BJ (cell line): Measurements from ENCODE around the gene SPRED3. TPM values are rescaled to one million over a fixed set of nuclear protein-coding genes. Genes with fewer than 3 reads are reported as not detected.
"Not testable (repeated sequence)": the region's sequence is repeated elsewhere in the genome, so short reads cannot be mapped to it uniquely, and the experiment has no call there.

Experiments used
- CTCF ChIA-PET: fragments of 350-600 bp; formaldehyde crosslinking; extraction: SDS; loops from one replicate; lab custom pipeline; 2021; ENCODE audit warnings: antibody characterized with exemption, inconsistent platforms; lab: Yijun Ruan, JAX
- POLR2A ChIA-PET: fragments of 300-600 bp; sonication (Branson Sonifier 250); formaldehyde crosslinking; extraction: SDS; loops from one replicate; lab custom pipeline; 2021; ENCODE audit warnings: antibody characterized with exemption; lab: Charles Lee
- DNase-seq: peaks from one replicate; pipeline ENCODE4 v3.0.0-alpha.2; 2011; ENCODE audit warnings: low read depth
- H3K27me3 ChIP-seq: 2 replicates; pipeline ENCODE4 v1.6.0; 2011; ENCODE audit warnings: low read length; ENCODE audit not compliant: control insufficient read depth, insufficient read depth
- H3K36me3 ChIP-seq: 2 replicates; pipeline ENCODE4 v1.5.1; 2011; ENCODE audit warnings: low read length; ENCODE audit not compliant: control insufficient read depth, insufficient read depth
- H3K4me3 ChIP-seq: 2 replicates; pipeline ENCODE4 v1.5.1; 2011; ENCODE audit warnings: low read depth, mild to moderate bottlenecking, control low read depth, low read length
- polyA plus RNA-seq: library from polyadenylated mRNA; depleted of rRNA; stranded (reverse); fragments of >200 nt; gene quantifications from 2 replicates; pipeline ENCODE4 v1.2.3, GENCODE V29; 2011
- TF ChIP-seq, protein P1 (sequence below): IDR thresholded peaks from 2 replicates; pipeline ENCODE4 v1.5.1; 2011; ENCODE audit warnings: low read depth, mild to moderate bottlenecking, control low read depth, inconsistent platforms, low read length, moderate library complexity; ENCODE audit not compliant: insufficient read depth

SPRED3 gene
- polyA plus RNA-seq, 1 experiment, result 5.9 TPM

DNA sequence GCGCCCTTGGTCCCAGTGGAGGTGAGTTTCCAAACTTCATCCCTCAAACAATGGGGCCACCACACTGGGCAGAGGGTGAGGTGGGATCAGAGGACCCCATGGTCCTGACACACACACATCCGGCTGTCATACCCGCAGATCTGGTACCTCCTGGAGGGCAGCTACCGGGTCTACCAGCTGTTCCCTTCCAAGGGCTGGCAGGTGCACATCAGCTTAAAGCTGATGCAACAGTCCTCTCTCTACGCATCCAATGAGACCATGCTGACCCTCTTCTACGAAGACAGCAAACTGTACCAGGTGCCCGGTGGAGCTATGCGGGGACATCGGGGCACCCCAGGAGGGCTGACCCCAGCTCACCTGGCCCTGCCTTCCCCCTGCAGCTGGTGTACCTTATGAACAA is 28.1 kb upstream of the SPRED3 start:
- Histone ChIP-seq H3K27me3 (peaks cover 15% of the 10 kb centered on the region), H3K4me3 (no peak overlapping the region), H3K36me3 (no peaks in the 10 kb centered on the region)
- POLR2A ChIA-PET, result no interaction called here
- CTCF ChIA-PET, result interaction anchor here (1.3 kb wide), 1 partner anchor 9 kb away, joined by 4 read pairs; no protein-coding TSS in a partner anchor
- DNase-seq, result no peak
- TF ChIP-seq, protein P1, sequence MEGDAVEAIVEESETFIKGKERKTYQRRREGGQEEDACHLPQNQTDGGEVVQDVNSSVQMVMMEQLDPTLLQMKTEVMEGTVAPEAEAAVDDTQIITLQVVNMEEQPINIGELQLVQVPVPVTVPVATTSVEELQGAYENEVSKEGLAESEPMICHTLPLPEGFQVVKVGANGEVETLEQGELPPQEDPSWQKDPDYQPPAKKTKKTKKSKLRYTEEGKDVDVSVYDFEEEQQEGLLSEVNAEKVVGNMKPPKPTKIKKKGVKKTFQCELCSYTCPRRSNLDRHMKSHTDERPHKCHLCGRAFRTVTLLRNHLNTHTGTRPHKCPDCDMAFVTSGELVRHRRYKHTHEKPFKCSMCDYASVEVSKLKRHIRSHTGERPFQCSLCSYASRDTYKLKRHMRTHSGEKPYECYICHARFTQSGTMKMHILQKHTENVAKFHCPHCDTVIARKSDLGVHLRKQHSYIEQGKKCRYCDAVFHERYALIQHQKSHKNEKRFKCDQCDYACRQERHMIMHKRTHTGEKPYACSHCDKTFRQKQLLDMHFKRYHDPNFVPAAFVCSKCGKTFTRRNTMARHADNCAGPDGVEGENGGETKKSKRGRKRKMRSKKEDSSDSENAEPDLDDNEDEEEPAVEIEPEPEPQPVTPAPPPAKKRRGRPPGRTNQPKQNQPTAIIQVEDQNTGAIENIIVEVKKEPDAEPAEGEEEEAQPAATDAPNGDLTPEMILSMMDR, result no peak

DNA sequence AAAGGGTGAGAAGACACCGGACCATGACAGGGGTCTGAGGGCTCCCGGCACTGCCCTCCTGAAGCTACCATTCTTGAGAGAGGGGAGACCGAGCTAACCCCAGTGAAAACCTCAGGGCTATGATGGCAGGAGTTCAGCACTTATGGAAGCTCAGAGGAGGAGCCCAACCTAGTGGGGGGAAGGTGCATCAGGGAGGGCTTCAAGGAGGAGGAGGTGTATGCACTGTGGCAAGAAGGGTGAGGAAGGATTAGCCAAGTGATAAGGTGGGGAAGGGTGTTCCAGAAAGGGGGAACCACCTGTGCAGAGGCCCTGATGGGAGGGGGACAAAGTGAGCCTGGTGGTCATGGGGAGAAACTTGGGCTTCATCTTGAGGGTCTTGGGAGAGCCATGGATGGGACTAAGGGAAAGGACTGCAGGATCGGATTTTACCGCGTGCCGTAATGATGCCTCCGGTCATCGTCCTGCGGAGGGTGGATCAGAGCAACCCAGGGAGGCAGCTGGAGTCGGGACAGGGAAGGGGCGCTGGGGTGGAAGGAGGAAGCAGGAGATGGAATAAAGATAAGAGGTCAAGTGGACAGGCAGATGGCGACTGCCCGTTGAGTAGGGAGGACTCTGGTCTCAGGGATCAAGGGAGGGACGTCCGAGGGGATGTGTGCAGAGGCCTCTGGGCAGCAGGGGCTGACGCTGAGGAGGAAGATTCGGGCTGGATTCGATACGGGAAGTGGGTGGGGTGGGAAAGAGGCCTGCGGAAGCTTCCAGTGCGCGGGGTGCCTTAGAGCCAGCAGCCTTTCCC is 27.5 kb upstream of the SPRED3 start:
- H3K36me3 ChIP-seq, result no peaks in the 10 kb centered on the region
- ChIA-PET CTCF (interaction anchor here (0.8 to 1.3 kb wide), 2 partner anchors 8 to 42 kb away, joined by 4 read pairs; partner anchors contain the start of gene FAM98C), POLR2A (no interaction called here)
- peak overlapping the region; percentile 54 for H3K4me3 ChIP-seq
- DNase-seq, result no peak
- TF ChIP-seq, protein P1, result no peak
- H3K27me3 ChIP-seq, result peaks cover 15% of the 10 kb centered on the region

DNA sequence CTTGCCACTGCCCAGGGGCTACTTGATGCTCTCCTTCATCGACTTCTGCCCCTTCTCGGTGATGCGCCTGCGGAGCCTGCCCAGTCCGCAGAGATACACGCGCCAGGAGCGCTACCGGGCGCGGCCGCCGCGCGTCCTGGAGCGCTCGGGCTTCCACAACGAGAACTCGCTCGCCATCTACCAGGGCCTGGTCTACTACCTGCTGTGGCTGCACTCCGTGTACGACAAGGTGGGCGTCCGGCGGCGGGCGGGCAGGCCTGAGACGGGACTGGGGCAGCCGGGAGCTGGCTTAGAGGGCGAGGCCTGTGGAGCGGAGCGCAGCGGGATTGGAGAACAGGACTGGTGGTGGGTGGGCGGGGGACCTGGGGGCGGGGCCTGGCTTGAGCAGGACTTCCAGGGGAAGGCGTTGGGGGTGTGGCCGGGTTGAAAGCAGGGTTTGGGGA is 26.8 kb upstream of the SPRED3 start:
- Histone ChIP-seq H3K36me3 (no peaks in the 10 kb centered on the region), H3K4me3 (peak overlapping the region; percentile 54), H3K27me3 (peaks cover 15% of the 10 kb centered on the region)
- CTCF ChIA-PET, result interaction anchor here (0.8 kb wide), 1 partner anchor 42 kb away, joined by 4 read pairs; the partner anchor contains the start of gene FAM98C
- POLR2A ChIA-PET, result interaction anchor here (0.9 kb wide), 1 partner anchor 13 kb away, joined by 3 read pairs; the partner anchor contains the start of gene PSMD8
- DNase-seq, result no peak
- TF ChIP-seq, protein P1, result peak; percentile 35; the same call in 1 of the 2 replicates

DNA sequence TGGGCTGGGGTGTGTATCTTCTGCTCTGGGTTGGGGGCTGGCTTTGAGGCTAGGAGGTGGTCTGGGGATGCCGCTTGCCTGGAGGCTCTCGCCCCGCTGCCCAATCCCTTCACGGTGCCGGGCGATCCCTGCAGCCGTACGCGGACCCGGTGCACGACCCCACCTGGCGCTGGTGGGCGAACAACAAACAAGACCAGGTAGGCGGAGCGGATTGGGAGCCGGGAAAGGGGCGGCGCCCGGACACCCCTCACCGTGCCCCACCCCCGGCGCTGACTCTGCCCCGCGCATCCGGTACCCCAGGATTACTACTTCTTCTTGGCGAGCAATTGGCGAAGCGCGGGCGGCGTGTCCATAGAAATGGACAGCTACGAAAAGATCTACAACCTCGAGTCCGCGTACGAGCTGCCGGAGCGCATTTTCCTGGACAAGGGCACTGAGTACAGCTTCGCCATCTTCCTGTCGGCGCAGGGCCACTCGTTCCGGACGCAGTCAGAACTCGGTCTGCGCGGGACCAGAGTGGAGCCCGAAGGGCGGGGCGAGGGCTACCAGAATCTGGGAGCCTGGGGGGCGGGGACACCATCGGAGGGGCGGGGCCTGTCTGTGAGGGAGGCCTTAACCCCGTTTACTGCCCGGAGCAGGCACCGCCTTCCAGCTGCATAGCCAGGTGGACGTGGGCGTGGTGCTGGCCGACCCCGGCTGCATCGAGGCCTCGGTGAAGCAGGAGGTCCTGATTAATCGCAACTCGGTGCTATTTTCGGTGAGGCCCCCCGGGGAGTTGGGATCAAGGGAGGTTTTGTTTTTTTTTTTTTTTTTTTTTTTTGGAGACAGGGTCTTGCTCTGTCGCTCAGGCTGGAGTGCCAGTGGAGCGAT is 26.2 kb upstream of the SPRED3 start:
- peak overlapping the region; percentile 54 for H3K4me3 ChIP-seq
- TF ChIP-seq, protein P1, result no peak
- DNase-seq, result no peak
- POLR2A ChIA-PET, result interaction anchor here (0.9 kb wide), 1 partner anchor 12 kb away, joined by 3 read pairs; the partner anchor contains the start of gene PSMD8
- no peaks in the 10 kb centered on the region for H3K36me3 ChIP-seq
- peaks cover 12% of the 10 kb centered on the region for H3K27me3 ChIP-seq
- CTCF ChIA-PET, result no interaction called here

DNA sequence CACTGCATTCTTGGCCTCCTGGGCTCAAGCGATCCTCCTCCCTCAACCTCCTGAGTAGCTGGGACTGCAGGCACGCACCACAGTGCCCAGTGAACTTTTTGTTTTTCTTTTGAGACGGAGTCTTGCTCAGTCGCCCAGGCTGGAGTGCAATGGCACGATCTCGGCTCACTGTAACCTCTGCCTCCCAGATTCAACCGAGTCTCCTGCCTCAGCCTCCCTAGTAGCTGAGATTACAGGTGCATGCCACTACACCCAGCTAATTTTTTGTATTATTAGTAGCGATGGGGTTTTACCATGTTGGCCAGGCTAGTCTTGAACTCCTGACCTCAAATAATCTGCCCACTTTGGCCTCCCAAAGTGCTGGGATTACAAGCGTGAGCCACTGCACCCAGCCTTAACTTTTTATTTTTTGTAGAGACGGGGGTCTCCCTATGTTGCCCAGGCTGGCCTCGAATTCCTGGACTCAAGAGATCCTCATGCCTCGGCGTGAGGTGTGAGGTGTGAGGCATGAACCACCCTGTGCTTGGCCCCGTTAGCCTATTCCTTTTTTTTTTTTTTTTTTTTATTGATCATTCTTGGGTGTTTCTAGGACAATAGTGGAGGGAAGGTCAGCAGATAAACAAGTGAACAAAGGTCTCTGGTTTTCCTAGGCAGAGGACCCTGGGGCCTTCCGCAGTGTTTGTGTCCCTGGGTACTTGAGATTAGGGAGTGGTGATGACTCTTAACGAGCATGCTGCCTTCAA is 25.4 kb upstream of the SPRED3 start:
- DNase-seq, CTCF ChIA-PET, POLR2A ChIA-PET, H3K36me3 ChIP-seq: not testable (repeated sequence)
- Histone ChIP-seq H3K4me3 (peak overlapping the region; percentile 54), H3K27me3 (peaks cover 11% of the 10 kb centered on the region)
